ENCODE measurements around the gene CNTN5.
"Not testable (repeated sequence)": the region's sequence is repeated elsewhere in the genome, so short reads cannot be mapped to it uniquely, and the experiment has no call there.

The CNTN5 gene

GRCh38 chr11:99020352-99021225, at the start of gene CNTN5:
CNTN5 (plus strand) TSS chr11:99020949.
- no peak for DNase-seq (ENCODE audit: low read depth, low spot score)

GRCh38 chr11:98979205-98979604, 41.5 kb upstream of the CNTN5 start:
- DNase-seq (ENCODE audit: low read depth, low spot score): no peak

GRCh38 chr11:99015634-99016454, 4.9 kb upstream of the CNTN5 start:
- DNase-seq (ENCODE audit: low read depth, low spot score): no peak

GRCh38 chr11:99019696-99020095, 1.1 kb upstream of the CNTN5 start:
- DNase-seq (ENCODE audit: low read depth, low spot score): no peak

- no peak for DNase-seq (ENCODE audit: low read depth, low spot score)
Observed at GRCh38 chr11:99037057-99037456, 16.3 kb downstream of the CNTN5 start.

GRCh38 chr11:99063331-99063730, 42.6 kb downstream of the CNTN5 start:
- no peak for DNase-seq (ENCODE audit: low read depth, low spot score)

- DNase-seq (ENCODE audit: low read depth, low spot score): no peak
Observed at GRCh38 chr11:99065121-99065520, 44.4 kb downstream of the CNTN5 start.

- DNase-seq (ENCODE audit: low read depth, low spot score): no peak
Observed at GRCh38 chr11:99066618-99067317, 46.0 kb downstream of the CNTN5 start.

GRCh38 chr11:99068832-99069231, 48.1 kb downstream of the CNTN5 start:
- no peak for DNase-seq (ENCODE audit: low read depth, low spot score)

GRCh38 chr11:99069856-99070444, 49.2 kb downstream of the CNTN5 start:
- DNase-seq (ENCODE audit: low read depth, low spot score): no peak

GRCh38 chr11:99079576-99079975, 58.8 kb downstream of the CNTN5 start:
- DNase-seq (ENCODE audit: low read depth, low spot score): no peak

- no peak for DNase-seq (ENCODE audit: low read depth, low spot score)
Observed at GRCh38 chr11:99080154-99080553, 59.4 kb downstream of the CNTN5 start.

- DNase-seq (ENCODE audit: low read depth, low spot score): no peak
Observed at GRCh38 chr11:99098258-99098657, 77.5 kb downstream of the CNTN5 start.

- no peak for DNase-seq (ENCODE audit: low read depth, low spot score)
Observed at GRCh38 chr11:99098751-99099150, 78.0 kb downstream of the CNTN5 start.

GRCh38 chr11:99117603-99118002, 96.9 kb downstream of the CNTN5 start:
- DNase-seq (ENCODE audit: low read depth, low spot score): no peak

GRCh38 chr11:99133862-99134261, 113.1 kb downstream of the CNTN5 start:
- not testable (repeated sequence) for DNase-seq (ENCODE audit: low read depth, low spot score)

GRCh38 chr11:99135508-99135907, 114.8 kb downstream of the CNTN5 start:
- DNase-seq (ENCODE audit: low read depth, low spot score): no peak

- DNase-seq (ENCODE audit: low read depth, low spot score): no peak
Observed at GRCh38 chr11:99142237-99142636, 121.5 kb downstream of the CNTN5 start.

- no peak for DNase-seq (ENCODE audit: low read depth, low spot score)
Observed at GRCh38 chr11:99148352-99148751, 127.6 kb downstream of the CNTN5 start.

GRCh38 chr11:99154277-99154676, 133.5 kb downstream of the CNTN5 start:
- DNase-seq (ENCODE audit: low read depth, low spot score): no peak

- no peak for DNase-seq (ENCODE audit: low read depth, low spot score)
Observed at GRCh38 chr11:99160447-99160846, 139.7 kb downstream of the CNTN5 start.

- no peak for DNase-seq (ENCODE audit: low read depth, low spot score)
Observed at GRCh38 chr11:99162819-99163218, 142.1 kb downstream of the CNTN5 start.
